H54 (cell line): Measurements from ENCODE around the gene PDE6B.
"Not testable (repeated sequence)": the region's sequence is repeated elsewhere in the genome, so short reads cannot be mapped to it uniquely, and the experiment has no call there.

Source experiments
- DNase-seq: peaks from one replicate; pipeline ENCODE4 v3.0.0; 2011; ENCODE audit warnings: low spot score, mixed read lengths; ENCODE audit not compliant: insufficient read length
- FAIRE-seq: peaks from 3 replicates; lab custom pipeline; 2011; peaks lifted over from hg19 to GRCh38; lab: Jason Lieb, UNC
- POLR2A ChIP-seq: IDR thresholded peaks from 2 replicates; pipeline ENCODE4 v1.6.1; 2011; ENCODE audit warnings: low read depth, mild to moderate bottlenecking, low read length

Gene PDE6B

GRCh38 chr4:589219-589963 is 36.0 kb upstream of the PDE6B start:
- no peak for TF ChIP-seq POLR2A
- no peak for DNase-seq
- no peak for FAIRE-seq

- no peak for TF ChIP-seq POLR2A
- DNase-seq: no peak
- FAIRE-seq: no peak
These were observed 35.0 kb upstream of the PDE6B start for GRCh38 chr4:590313-590841.

- FAIRE-seq, DNase-seq: not testable (repeated sequence)
These were observed 33.2 kb upstream of the PDE6B start for GRCh38 chr4:592178-592577.

GRCh38 chr4:592825-593520 is 32.4 kb upstream of the PDE6B start:
- FAIRE-seq: no peak
- no peak for DNase-seq
- no peak for TF ChIP-seq POLR2A

- DNase-seq: no peak
- no peak for TF ChIP-seq POLR2A
- FAIRE-seq: no peak
These were observed 26.4 kb upstream of the PDE6B start for GRCh38 chr4:598925-599324.

GRCh38 chr4:600166-600565 is 25.2 kb upstream of the PDE6B start:
- FAIRE-seq: no peak
- no peak for DNase-seq
- TF ChIP-seq POLR2A: no peak

- no peak for TF ChIP-seq POLR2A
- FAIRE-seq (no peak), DNase-seq (no peak)
These were observed 24.4 kb upstream of the PDE6B start for GRCh38 chr4:600850-601515.

- FAIRE-seq: no peak
- no peak for DNase-seq
- TF ChIP-seq POLR2A: no peak
These were observed 23.5 kb upstream of the PDE6B start for GRCh38 chr4:601612-602558.

GRCh38 chr4:602559-602942 is 22.8 kb upstream of the PDE6B start:
- peak; percentile 53 for DNase-seq
- no peak for TF ChIP-seq POLR2A
- FAIRE-seq: no peak

GRCh38 chr4:604131-604530 is 21.2 kb upstream of the PDE6B start:
- FAIRE-seq (no peak), DNase-seq (no peak)
- TF ChIP-seq POLR2A: no peak

- no peak for TF ChIP-seq POLR2A
- FAIRE-seq (no peak), DNase-seq (no peak)
These were observed 19.5 kb upstream of the PDE6B start for GRCh38 chr4:605702-606425.

GRCh38 chr4:608236-608635 is 17.1 kb upstream of the PDE6B start:
- DNase-seq (no peak), FAIRE-seq (no peak)
- TF ChIP-seq POLR2A: no peak

- DNase-seq: no peak
- TF ChIP-seq POLR2A: no peak
- FAIRE-seq: no peak
These were observed 15.8 kb upstream of the PDE6B start for GRCh38 chr4:609400-610050.
